ENCODE results near the gene KDM3A.

DNA sequence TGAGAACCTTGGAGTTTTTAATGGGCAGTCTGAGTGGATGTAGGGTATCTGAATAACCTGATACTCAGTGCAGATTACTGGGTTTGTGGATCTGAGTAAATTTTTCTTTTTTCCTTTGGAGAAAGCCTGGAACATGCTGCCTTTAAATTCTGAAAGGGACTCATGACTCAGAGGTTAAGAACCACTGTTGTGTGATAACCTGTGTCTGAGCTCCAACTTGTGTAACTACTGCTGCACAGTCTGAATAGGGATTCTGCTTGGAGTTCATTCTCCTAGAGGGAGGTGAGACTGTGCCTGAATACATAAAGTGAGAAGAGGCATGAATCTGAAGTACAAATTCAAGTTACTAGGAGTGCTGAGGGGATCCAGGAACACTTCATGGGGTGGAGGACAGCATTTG is 36.2 kb downstream of the KDM3A start:
- TF ChIP-seq, protein P1, sequence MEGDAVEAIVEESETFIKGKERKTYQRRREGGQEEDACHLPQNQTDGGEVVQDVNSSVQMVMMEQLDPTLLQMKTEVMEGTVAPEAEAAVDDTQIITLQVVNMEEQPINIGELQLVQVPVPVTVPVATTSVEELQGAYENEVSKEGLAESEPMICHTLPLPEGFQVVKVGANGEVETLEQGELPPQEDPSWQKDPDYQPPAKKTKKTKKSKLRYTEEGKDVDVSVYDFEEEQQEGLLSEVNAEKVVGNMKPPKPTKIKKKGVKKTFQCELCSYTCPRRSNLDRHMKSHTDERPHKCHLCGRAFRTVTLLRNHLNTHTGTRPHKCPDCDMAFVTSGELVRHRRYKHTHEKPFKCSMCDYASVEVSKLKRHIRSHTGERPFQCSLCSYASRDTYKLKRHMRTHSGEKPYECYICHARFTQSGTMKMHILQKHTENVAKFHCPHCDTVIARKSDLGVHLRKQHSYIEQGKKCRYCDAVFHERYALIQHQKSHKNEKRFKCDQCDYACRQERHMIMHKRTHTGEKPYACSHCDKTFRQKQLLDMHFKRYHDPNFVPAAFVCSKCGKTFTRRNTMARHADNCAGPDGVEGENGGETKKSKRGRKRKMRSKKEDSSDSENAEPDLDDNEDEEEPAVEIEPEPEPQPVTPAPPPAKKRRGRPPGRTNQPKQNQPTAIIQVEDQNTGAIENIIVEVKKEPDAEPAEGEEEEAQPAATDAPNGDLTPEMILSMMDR (IDR thresholded peaks at IDR 0.05): no peak
- no peak for TF ChIP-seq ZFX (IDR thresholded peaks at IDR 0.05; ENCODE audit: borderline replicate concordance)
